NOMO-1 (cell line): Measurements from ENCODE around the gene FOXD4.
"Not testable (repeated sequence)": the region's sequence is repeated elsewhere in the genome, so short reads cannot be mapped to it uniquely, and the experiment has no call there.

ENCODE experiments used
- DNase-seq, 2 experiments: peaks; one replicate each; lab custom pipeline; 2025; ENCODE audit not compliant: unreplicated experiment in 2 of 2; lab: John Stamatoyannopoulos, UW

FOXD4 gene

DNA sequence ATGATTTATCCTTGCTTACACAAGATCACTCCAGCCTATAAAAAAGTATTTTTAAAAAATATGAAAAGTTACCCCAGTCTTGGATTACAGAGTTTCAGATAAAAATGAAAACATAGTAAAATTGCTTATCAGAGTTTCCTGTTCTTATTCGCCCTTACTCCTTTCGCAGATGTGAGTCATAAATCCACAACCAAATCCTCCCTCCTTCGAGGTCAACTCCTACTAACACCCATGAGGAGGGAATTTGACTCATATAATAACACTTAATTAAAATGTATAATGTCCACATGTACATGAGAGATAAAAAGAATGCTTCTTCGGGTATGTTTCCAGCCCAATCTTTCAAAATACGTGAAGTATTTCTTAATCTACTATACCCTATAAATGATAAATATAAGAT lies 23.9 kb downstream of the FOXD4 start:
- DNase-seq: not testable (repeated sequence)

DNA sequence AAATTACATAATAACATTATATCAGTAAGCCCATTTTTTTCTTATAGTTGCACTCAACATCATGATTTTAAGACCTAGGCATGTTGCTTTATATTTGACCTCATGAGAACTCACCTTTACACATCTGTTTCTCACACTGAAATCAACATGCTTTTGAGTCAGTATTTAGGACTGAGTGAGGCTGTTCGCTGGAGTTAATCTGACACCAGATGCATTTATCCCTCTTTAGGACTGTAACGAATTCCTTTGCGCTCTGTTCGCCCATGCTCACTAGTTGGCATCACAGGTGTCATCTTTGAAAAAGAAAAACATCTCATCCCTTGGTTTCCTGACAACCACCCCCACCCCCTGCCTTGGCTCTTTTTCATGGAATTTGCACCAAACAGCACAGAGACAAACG lies 24.3 kb downstream of the FOXD4 start:
- DNase-seq: not testable (repeated sequence)

DNA sequence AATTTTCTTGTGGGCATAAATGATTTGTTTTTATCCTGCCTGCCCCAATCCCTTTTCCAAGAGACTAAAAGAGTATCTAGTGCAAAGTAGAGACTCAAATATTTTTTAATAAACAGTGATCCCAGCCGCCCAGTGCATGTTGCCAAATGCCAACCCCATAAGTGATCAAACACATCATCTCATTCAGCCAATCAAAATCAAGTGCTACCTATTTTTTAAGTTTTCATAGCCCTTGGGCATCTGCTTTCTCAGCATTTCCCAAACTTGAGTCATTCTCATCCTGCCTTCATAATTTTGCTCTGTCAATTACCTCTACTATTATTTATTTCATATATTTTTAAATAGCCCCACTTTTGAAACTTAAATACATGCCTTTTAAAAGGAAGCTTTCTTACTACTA lies 27.4 kb downstream of the FOXD4 start:
- DNase-seq: not testable (repeated sequence)

DNA sequence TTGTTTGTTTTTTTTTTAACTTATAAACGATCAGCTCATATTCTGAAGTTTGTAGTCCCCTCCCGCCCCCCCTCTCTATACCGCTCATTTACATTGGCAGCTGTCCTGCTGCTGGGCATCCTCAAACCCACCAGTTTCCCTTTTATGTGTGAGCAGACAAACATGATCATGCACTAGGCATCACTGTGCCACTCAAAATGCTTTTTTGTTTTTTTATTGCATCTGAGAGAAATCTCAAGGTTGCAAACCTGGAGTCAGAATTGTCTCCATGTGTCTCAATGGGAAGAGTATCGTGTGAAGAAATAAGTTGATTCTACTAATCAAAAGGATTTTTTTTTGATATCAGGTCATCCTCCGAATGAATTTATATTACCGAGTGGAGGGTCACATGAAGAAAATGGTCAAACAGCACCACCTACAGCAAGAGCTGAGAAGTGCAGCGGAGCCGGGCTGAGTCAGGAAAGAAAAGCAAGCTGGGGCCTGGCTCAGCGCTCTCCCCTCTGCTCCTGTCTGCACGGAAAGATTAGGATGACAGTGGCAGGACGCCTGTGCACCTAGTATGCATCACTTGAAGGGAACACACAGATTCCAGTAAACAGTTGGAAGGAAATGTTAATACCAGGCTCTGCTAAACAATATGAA lies 29.7 kb downstream of the FOXD4 start:
- not testable (repeated sequence) for DNase-seq

DNA sequence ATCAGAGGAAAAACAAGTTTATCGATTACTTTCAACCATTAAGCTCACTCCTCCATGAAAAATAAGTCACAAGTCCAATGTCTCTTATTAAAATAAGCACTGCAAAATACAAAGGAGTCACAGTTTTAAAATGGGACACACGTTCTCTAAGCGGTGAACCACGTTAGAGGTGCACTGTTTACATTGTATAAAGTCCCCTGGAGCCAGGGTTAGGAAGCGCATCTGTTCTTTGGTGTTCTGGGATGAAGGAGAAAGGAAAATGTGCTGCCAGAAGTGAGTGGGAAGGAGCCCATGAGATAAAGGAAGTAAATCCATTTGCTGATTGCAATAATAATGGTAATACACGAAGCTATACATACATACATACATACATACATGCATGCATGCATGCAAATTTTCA lies 30.4 kb downstream of the FOXD4 start:
- DNase-seq: not testable (repeated sequence)

DNA sequence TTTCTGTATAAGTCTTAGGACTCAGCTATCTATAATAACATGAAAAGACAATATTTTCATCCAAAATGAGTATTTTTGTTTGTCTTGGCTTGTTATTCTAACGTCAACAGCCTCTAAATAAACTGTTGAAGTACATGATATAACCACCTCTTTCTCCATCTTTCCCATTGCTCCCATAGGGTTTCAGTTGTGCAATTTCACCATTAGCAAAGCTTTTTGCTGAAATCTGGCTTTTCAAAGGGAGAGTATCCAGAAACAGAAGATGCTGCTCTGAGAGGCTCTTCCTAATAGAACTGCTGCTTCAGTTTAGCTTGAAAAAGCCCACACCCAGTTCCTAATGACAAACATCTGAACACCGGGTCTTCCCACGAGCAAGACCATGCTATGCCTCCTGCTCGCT lies 31.1 kb downstream of the FOXD4 start:
- not testable (repeated sequence) for DNase-seq

DNA sequence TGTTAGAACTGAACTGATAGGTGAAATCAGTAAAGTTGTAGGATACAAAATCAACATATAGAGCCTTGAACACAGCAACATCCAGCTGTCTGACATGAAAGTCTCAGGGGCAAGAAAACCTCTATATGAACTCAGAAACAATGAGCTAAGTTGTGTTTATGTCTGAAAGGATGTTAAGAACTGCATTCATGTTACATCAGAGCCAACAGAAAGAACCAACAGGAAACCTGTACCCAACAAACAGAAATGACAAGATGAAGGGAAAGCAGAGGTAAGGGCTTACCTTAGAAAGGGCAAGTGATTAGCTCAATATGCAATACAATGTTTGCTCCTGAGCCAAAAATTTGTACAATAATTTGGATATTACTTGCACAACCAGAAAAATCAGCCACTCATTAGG lies 31.5 kb downstream of the FOXD4 start:
- DNase-seq: not testable (repeated sequence)

DNA sequence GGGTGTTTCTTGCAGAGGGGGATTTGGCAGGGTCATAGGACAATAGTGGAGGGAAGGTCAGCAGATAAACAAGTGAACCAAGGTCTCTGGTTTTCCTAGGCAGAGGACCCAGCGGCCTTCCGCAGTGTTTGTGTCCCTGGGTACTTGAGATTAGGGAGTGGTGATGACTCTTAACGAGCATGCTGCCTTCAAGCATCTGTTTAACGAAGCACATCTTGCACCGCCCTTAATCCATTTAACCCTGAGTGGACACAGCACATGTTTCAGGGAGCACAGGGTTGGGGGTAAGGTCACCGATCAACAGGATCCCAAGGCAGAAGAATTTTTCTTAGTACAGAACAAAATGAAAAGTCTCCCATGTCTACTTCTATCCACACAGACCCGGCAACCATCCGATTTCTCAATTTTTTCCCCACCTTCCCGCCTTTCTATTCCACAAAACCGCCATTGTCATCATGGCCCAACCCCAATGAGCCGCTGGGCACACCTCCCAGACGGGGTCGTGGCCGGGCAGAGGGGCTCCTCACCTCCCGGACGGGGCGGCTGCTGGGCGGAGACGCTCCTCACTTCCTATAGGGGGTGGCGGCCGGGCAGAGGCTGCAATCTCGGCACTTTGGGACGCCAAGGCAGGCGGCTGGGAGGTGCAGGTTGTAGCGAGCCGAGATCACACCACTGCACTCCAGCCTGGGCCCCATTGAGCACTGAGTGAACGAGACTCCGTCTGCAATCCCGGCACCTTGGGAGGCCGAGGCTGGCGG lies 35.1 kb downstream of the FOXD4 start:
- DNase-seq: not testable (repeated sequence)

DNA sequence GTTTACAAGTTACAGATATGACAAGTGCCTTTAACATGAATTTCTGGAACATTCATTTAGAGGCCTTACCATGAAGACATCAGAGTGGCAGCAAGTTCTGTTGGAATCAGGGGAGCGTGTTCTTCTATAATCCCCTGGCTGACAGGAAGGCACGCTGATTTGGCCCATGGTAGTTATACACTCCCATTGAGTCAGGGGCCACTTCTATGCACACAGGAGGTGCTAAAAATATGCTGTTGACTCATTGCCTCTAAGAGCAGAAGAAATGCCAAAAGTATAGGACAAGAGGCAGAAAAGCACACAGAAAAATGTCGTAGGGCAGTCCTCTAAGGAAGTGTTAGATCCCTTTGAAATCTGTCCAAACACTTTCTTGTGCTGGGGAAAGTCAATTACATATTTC lies 39.9 kb downstream of the FOXD4 start:
- DNase-seq: not testable (repeated sequence)

DNA sequence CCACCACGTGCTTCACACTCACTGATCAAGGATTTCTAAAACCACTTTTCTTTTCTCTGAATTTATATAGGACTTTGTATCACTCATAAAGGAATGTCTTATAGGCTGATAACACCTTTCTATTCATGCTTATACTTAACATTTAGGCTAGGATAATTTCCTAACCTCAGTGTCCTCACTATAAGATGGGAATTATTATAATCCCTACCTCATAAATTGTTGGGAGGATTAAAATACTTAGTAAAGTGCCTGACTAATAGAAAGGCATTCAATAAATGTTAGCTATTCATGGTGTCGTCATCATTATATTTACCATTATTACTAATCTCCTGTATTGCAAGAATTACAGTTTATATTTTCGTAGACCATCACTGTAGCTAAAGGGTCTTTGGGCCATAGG lies 41.8 kb downstream of the FOXD4 start:
- not testable (repeated sequence) for DNase-seq

DNA sequence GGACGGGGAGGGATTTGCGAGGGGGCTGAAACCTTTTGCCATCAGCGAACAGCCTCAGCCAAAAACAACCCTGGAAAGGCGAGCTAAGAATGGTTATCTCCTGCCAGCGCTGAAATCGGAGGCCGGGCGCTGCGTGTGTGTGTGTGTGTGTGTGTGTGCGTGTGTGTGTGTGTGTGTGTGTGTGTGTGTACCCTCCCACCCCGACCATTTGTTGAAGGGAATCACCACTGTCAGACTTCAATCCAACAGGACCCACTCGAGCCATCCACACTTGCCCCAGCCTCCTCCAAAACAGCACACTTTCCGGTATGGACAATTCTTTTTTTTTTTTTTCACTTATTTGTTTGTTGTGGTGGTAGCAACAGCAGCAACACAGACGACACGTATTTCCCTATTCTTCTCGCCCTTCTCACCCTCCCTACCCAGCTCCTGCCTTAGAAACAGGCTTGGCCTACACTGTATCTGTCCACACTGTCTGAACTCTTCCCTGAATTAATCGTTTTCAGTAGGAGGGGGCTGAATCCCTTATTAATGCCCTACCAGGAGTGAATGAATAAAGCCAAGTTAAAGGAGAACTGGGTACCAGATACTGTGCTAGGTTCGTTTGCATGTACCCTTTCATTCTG lies 44.2 kb downstream of the FOXD4 start:
- not testable (repeated sequence) for DNase-seq

DNA sequence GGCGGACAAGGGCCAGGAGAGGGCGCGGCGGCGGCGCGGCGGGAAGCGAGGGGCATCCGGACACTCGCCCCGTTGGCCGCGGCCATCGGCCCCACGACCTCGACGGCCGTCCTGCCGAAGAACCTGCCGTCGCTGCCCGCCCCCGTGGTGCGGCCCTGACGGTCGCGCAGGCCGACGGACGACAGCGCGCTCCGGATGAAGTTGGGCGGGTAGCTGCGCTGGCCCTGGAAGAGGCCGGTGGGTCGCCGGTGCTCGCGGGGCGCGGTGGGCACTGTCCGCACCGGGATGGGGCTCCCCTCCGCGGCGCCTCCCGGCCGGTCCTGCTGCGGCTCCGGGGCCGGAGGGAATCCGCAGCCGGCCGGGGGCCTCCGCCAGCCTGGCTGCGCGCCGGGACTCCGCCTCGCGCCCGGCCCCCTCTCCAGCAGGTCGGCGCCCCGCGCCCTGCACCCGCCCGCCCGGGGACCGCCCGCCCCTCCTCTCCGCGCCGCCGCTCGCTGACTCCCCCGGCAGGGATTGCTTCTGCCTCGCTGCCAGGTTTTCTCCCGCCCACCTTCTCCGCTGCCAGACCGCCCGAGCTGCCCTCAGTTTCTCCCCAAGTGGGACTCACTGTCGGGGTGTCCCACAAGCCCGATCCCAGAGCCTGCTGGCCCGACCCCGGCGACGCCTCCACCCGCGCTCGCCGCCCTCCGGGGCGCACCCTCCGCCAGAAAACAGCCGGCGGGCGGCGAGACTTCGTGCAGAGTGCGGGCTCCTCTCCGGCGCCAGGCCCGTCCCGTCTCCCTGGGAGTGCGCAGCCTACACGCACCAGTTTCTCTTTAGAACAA lies 44.9 kb downstream of the FOXD4 start:
- not testable (repeated sequence) for DNase-seq
